ENCODE results near the gene CEP97.
"Not testable (repeated sequence)": the region's sequence is repeated elsewhere in the genome, so short reads cannot be mapped to it uniquely, and the experiment has no call there.

GRCh38 chr3:101777745-101778281, 53.4 kb downstream of the CEP97 start:
- TF ChIP-seq CTCF, POLR2A (IDR thresholded peaks at IDR 0.05): not testable (repeated sequence)

All from right lobe of liver (tissue), 4 donors.